HEK293 (cell line): Measurements from ENCODE around the gene CARD6.

Experiments
- CTCF ChIA-PET: fragments of 350-600 bp; formaldehyde crosslinking; extraction: SDS; loops from one replicate; lab custom pipeline; 2021; ENCODE audit warnings: antibody characterized with exemption; lab: Yijun Ruan, JAX
- POLR2A ChIA-PET: fragments of 300-600 bp; formaldehyde crosslinking; extraction: SDS; loops from one replicate; lab custom pipeline; 2020; ENCODE audit warnings: antibody characterized with exemption, inconsistent platforms; lab: Yijun Ruan, JAX
- H3K27ac ChIP-seq: fragments of 200-500 bp; sonication (Bioruptor generic); 2 replicates; pipeline ENCODE4 v1.5.1; 2014; ENCODE audit warnings: low read depth, low read length, control low read depth, inconsistent platforms; ENCODE audit errors: extremely low read depth
- H3K36me3 ChIP-seq, 2 experiments: fragments of 200-500 bp in 1 of 2; sonication (Bioruptor generic) in 1 of 2; 1 replicate in 1 of 2; 2 replicates in 1 of 2; pipeline ENCODE4 v1.5.1; 2014 to 2017; ENCODE audit warnings: inconsistent platforms in 2 of 2, low read length in 2 of 2; ENCODE audit not compliant: control insufficient read depth in 2 of 2, insufficient read depth in 1 of 2
- H3K4me1 ChIP-seq: fragments of 200-500 bp; sonication (Bioruptor generic); 2 replicates; pipeline ENCODE4 v1.5.1; 2014; ENCODE audit warnings: mild to moderate bottlenecking, low read length, inconsistent platforms; ENCODE audit not compliant: control insufficient read depth, insufficient read depth
- H3K4me3 ChIP-seq: 2 replicates; pipeline ENCODE4 v1.5.1; 2011; ENCODE audit warnings: low read depth, mild to moderate bottlenecking, control low read depth, low read length, moderate library complexity
- H3K9me3 ChIP-seq: fragments of 200-500 bp; sonication (Bioruptor generic); 2 replicates; pipeline ENCODE4 v1.5.1; 2014; ENCODE audit warnings: low read depth, low read length, inconsistent platforms; ENCODE audit not compliant: control insufficient read depth, insufficient read depth
- EGR2 ChIP-seq: fragments of 450-650 bp; formaldehyde crosslinking; IDR thresholded peaks from 2 replicates; pipeline ENCODE4 v1.5.1; 2016; ENCODE audit warnings: low read depth, missing biosample characterization, missing genetic modification characterization
- FEZF1 ChIP-seq: fragments of 450-650 bp; formaldehyde crosslinking; IDR thresholded peaks from 2 replicates; pipeline ENCODE4 v1.5.1; 2016; ENCODE audit warnings: missing biosample characterization, missing genetic modification characterization
- IKZF3 ChIP-seq: fragments of 450-650 bp; IDR thresholded peaks from 2 replicates; pipeline ENCODE4 v1.5.0; 2018; ENCODE audit warnings: missing biosample characterization, mild to moderate bottlenecking, missing genetic modification characterization, moderate library complexity
- MZF1 ChIP-seq: fragments of 450-650 bp; formaldehyde crosslinking; IDR thresholded peaks from 2 replicates; pipeline ENCODE4 v1.5.1; 2017; ENCODE audit warnings: missing biosample characterization, missing genetic modification characterization, borderline replicate concordance
- SCRT1 ChIP-seq: fragments of 450-650 bp; formaldehyde crosslinking; IDR thresholded peaks from 2 replicates; pipeline ENCODE4 v1.5.1; 2016; ENCODE audit warnings: missing biosample characterization, missing genetic modification characterization, borderline replicate concordance
- TRIM28 ChIP-seq: IDR thresholded peaks from 2 replicates; pipeline ENCODE4 v1.6.1; 2011; ENCODE audit warnings: low read length, control low read depth, borderline replicate concordance
- YY2 ChIP-seq: fragments of 450-650 bp; formaldehyde crosslinking; IDR thresholded peaks from 2 replicates; pipeline ENCODE4 v1.5.1; 2016; ENCODE audit warnings: missing biosample characterization, missing genetic modification characterization
- ZNF175 ChIP-seq: fragments of 450-650 bp; formaldehyde crosslinking; IDR thresholded peaks from 2 replicates; pipeline ENCODE4 v1.5.1; 2016; ENCODE audit warnings: missing biosample characterization, missing genetic modification characterization
- ZNF416 ChIP-seq: fragments of 450-650 bp; formaldehyde crosslinking; IDR thresholded peaks from 2 replicates; pipeline ENCODE4 v1.5.1; 2016; ENCODE audit warnings: missing biosample characterization, missing genetic modification characterization
- ZNF423 ChIP-seq: fragments of 450-650 bp; formaldehyde crosslinking; IDR thresholded peaks from 2 replicates; pipeline ENCODE4 v1.5.1; 2016; ENCODE audit warnings: missing biosample characterization, missing genetic modification characterization
- ZNF433 ChIP-seq: fragments of 450-650 bp; formaldehyde crosslinking; IDR thresholded peaks from 2 replicates; pipeline ENCODE4 v1.5.1; 2016; ENCODE audit warnings: missing biosample characterization, missing genetic modification characterization, low read depth
- ZNF514 ChIP-seq: fragments of 450-650 bp; formaldehyde crosslinking; IDR thresholded peaks from 2 replicates; pipeline ENCODE4 v1.5.1; 2016; ENCODE audit warnings: missing biosample characterization, missing genetic modification characterization
- ZNF600 ChIP-seq: fragments of 450-650 bp; formaldehyde crosslinking; IDR thresholded peaks from 2 replicates; pipeline ENCODE4 v1.5.1; 2016; ENCODE audit warnings: missing biosample characterization, missing genetic modification characterization
- ZNF670 ChIP-seq: fragments of 450-650 bp; formaldehyde crosslinking; IDR thresholded peaks from 2 replicates; pipeline ENCODE4 v1.5.1; 2016; ENCODE audit warnings: missing biosample characterization, missing genetic modification characterization, low read depth
- ZNF677 ChIP-seq: fragments of 450-650 bp; IDR thresholded peaks from 2 replicates; pipeline ENCODE4 v1.5.0; 2018; ENCODE audit warnings: missing biosample characterization, mild to moderate bottlenecking, missing genetic modification characterization, moderate library complexity
- ZNF707 ChIP-seq: fragments of 450-650 bp; formaldehyde crosslinking; IDR thresholded peaks from 2 replicates; pipeline ENCODE4 v1.5.1; 2016; ENCODE audit warnings: missing biosample characterization, missing genetic modification characterization
- ZNF76 ChIP-seq: fragments of 450-650 bp; formaldehyde crosslinking; IDR thresholded peaks from 2 replicates; pipeline ENCODE4; 2016; ENCODE audit warnings: low read depth, missing biosample characterization, missing genetic modification characterization, borderline replicate concordance
- ZSCAN30 ChIP-seq: fragments of 450-650 bp; IDR thresholded peaks from 2 replicates; pipeline ENCODE4 v1.5.1; 2018; ENCODE audit warnings: missing biosample characterization, mild to moderate bottlenecking, missing genetic modification characterization, moderate library complexity
- TF ChIP-seq, protein P1 (sequence below): fragments of 450-650 bp; formaldehyde crosslinking; IDR thresholded peaks from 2 replicates; pipeline ENCODE4 v1.5.1; 2017; ENCODE audit warnings: missing biosample characterization, missing genetic modification characterization
- TF ChIP-seq, protein P2 (sequence below): fragments of 450-650 bp; formaldehyde crosslinking; IDR thresholded peaks from 2 replicates; pipeline ENCODE4 v1.5.1; 2016; ENCODE audit warnings: missing biosample characterization, missing genetic modification characterization
- TF ChIP-seq, protein P3 (sequence below): fragments of 450-650 bp; formaldehyde crosslinking; IDR thresholded peaks from 2 replicates; pipeline ENCODE4 v1.5.1; 2016; ENCODE audit warnings: missing biosample characterization, missing genetic modification characterization

CARD6 gene

DNA sequence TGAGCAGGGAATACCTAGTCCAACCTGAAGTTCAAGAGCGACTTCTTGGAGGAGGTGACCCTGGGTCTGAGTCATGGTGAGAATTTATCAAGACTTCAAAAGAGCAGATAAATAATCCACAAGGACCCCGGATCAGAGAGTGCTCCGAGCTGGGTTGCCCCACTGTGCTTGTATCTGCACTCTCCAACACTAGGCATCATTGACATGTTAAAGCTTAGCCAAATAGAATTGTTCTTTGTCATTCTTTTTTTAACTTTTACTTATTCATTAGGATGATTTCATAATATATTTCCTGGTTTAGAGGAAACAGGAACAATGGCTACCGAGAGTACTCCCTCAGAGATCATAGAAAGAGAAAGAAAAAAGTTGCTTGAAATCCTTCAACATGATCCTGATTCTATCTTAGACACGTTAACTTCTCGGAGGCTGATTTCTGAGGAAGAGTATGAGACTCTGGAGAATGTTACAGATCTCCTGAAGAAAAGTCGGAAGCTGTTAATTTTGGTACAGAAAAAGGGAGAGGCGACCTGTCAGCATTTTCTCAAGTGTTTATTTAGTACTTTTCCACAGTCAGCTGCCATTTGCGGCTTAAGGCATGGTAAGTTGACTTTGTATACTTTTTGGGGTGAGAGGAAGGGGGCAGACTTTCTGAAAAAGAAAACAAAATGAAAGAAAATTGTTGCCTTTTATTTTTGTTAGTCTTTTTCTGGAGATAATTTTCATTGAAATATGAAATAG, at the start of gene CARD6 (continued):
- TF ChIP-seq, protein P1, sequence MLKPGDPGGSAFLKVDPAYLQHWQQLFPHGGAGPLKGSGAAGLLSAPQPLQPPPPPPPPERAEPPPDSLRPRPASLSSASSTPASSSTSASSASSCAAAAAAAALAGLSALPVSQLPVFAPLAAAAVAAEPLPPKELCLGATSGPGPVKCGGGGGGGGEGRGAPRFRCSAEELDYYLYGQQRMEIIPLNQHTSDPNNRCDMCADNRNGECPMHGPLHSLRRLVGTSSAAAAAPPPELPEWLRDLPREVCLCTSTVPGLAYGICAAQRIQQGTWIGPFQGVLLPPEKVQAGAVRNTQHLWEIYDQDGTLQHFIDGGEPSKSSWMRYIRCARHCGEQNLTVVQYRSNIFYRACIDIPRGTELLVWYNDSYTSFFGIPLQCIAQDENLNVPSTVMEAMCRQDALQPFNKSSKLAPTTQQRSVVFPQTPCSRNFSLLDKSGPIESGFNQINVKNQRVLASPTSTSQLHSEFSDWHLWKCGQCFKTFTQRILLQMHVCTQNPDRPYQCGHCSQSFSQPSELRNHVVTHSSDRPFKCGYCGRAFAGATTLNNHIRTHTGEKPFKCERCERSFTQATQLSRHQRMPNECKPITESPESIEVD (tag by site-specific recombination), result peak; percentile 84
- TF ChIP-seq ZSCAN30 (tag by site-specific recombination) (no peak), ZNF514 (tag by site-specific recombination) (no peak), ZNF433 (tag by site-specific recombination) (no peak), ZNF416 (tag by site-specific recombination) (no peak), TRIM28 (no peak), SCRT1 (tag by site-specific recombination) (no peak), FEZF1 (tag by site-specific recombination) (peak; percentile 88), ZNF707 (tag by site-specific recombination) (no peak), ZNF76 (no peak), ZNF670 (tag by site-specific recombination) (no peak), EGR2 (no peak), ZNF175 (tag by site-specific recombination) (no peak), ZNF423 (tag by site-specific recombination) (no peak), IKZF3 (tag by site-specific recombination) (peak; percentile 50; the same call in 1 of the 2 replicates), ZNF677 (no peak)

DNA sequence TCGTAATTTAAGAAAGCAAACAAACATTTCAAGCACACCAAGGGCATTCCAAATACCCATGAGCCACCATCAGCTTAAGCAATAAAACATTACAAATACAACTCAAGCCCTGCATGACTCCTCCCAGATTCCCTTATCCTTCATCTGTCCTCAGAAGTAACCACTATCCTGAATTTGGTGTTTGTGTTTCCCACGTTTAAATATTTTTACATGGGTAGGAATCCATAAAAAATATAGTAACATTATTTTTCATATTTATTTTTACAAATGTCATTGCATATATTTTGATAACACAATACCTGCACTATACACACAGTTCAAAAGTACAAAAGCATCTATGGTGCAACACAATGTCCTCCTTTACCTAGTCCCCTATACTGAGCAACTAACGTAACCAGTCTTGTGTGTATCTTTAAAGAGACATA, 49.4 kb upstream of the CARD6 start:
- POLR2A ChIA-PET, result no interaction called here

More for the DNA sequence above, 49.4 kb upstream of the CARD6 start:
- Histone ChIP-seq H3K4me3 (no peak overlapping the region), H3K4me1 (peaks cover 17% of the 10 kb centered on the region), H3K36me3 (peaks cover 0 to 8% of the 10 kb centered on the region in 2 experiments; a peak in 1 of 3 replicates), H3K27ac (no peak overlapping the region), H3K9me3 (no peaks in the 10 kb centered on the region)
- CTCF ChIA-PET, result interaction anchor here (0.9 kb wide), 1 partner anchor 70 kb away, joined by 4 read pairs; no protein-coding TSS in a partner anchor
- TF ChIP-seq ZNF600 (tag by site-specific recombination) (0 out of 2 replicates have a peak, but pooled peaks have one; percentile 27), IKZF3 (tag by site-specific recombination) (0 out of 2 replicates have a peak, but pooled peaks have one; percentile 28), YY2 (tag by site-specific recombination) (no peak), MZF1 (tag by site-specific recombination) (peak; percentile 63; the same call in 1 of the 2 replicates), FEZF1 (tag by site-specific recombination) (peak; percentile 58)
- TF ChIP-seq, protein P2, sequence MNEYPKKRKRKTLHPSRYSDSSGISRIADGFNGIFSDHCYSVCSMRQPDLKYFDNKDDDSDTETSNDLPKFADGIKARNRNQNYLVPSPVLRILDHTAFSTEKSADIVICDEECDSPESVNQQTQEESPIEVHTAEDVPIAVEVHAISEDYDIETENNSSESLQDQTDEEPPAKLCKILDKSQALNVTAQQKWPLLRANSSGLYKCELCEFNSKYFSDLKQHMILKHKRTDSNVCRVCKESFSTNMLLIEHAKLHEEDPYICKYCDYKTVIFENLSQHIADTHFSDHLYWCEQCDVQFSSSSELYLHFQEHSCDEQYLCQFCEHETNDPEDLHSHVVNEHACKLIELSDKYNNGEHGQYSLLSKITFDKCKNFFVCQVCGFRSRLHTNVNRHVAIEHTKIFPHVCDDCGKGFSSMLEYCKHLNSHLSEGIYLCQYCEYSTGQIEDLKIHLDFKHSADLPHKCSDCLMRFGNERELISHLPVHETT (tag by site-specific recombination), result no peak
- TF ChIP-seq, protein P3, sequence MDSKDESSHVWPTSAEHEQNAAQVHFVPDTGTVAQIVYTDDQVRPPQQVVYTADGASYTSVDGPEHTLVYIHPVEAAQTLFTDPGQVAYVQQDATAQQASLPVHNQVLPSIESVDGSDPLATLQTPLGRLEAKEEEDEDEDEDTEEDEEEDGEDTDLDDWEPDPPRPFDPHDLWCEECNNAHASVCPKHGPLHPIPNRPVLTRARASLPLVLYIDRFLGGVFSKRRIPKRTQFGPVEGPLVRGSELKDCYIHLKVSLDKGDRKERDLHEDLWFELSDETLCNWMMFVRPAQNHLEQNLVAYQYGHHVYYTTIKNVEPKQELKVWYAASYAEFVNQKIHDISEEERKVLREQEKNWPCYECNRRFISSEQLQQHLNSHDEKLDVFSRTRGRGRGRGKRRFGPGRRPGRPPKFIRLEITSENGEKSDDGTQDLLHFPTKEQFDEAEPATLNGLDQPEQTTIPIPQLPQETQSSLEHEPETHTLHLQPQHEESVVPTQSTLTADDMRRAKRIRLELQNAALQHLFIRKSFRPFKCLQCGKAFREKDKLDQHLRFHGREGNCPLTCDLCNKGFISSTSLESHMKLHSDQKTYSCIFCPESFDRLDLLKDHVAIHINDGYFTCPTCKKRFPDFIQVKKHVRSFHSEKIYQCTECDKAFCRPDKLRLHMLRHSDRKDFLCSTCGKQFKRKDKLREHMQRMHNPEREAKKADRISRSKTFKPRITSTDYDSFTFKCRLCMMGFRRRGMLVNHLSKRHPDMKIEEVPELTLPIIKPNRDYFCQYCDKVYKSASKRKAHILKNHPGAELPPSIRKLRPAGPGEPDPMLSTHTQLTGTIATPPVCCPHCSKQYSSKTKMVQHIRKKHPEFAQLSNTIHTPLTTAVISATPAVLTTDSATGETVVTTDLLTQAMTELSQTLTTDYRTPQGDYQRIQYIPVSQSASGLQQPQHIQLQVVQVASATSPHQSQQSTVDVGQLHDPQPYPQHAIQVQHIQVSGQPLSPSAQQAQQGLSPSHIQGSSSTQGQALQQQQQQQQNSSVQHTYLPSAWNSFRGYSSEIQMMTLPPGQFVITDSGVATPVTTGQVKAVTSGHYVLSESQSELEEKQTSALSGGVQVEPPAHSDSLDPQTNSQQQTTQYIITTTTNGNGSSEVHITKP (tag by site-specific recombination), result 0 out of 2 replicates have a peak, but pooled peaks have one; percentile 26
- TF ChIP-seq, protein P1 (tag by site-specific recombination), result peak; percentile 77
